HPDE6-E6E7 (cell line): ENCODE results near the gene CASP4.
A peak's percentile ranks its signal among the peaks of the same experiment; 100 is the strongest.
"Not testable (repeated sequence)": the region's sequence is repeated elsewhere in the genome, so short reads cannot be mapped to it uniquely, and the experiment has no call there.

Experiments used
- DNase-seq: peaks from one replicate; pipeline ENCODE4 v3.0.0; 2011; ENCODE audit warnings: missing footprints; ENCODE audit errors: extremely low spot score

The CASP4 gene

GRCh38 chr11:104956528-104956927, 11.8 kb downstream of the CASP4 start:
- DNase-seq = no peak

DNA sequence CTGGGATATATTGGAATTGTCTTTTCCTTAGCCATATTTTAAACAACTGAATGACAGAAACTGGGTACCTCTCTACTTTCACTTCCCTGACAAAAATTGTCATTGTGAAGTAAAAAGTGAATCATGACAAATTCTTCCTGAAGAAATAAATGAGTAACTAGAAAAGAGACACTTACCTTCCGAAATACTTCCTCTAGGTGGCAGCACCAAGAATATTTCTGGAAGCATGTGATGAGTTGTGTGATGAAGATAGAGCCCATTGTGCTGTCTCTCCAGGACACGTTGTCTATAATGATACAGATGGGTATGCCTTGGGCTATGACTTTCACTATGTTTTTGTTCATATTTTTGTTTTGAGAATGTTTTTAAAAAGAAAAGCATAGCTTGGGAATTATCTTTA, 21.5 kb downstream of the CASP4 start:
- DNase-seq = peak; percentile 25

GRCh38 chr11:104944076-104944475, 24.3 kb downstream of the CASP4 start:
- DNase-seq = no peak

GRCh38 chr11:104943561-104943960, 24.8 kb downstream of the CASP4 start:
- no peak for DNase-seq

GRCh38 chr11:104934594-104934993, 33.8 kb downstream of the CASP4 start:
- DNase-seq = no peak

DNA sequence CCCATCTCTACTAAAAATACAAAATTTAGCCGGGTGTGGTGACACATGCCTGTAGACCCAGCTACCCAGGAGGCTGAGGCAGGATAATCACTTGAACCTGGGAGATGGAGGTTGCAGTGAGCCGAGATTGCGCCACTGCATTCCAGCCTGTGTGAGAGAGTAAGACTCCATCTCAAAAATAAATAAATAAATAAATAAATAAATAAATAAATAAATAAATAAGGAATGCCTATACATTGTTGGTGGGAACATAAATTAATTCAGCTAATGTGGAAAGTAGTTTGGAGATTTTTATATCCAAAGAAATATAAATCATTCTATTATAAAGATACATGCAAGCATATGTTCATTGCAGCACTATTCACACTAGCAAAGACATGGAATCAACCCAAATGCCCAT, 34.3 kb downstream of the CASP4 start:
- DNase-seq = not testable (repeated sequence)

- no peak for DNase-seq
These were observed 39.6 kb downstream of the CASP4 start for GRCh38 chr11:104928811-104929210.

GRCh38 chr11:104926771-104927611, 41.4 kb downstream of the CASP4 start:
- no peak for DNase-seq

DNA sequence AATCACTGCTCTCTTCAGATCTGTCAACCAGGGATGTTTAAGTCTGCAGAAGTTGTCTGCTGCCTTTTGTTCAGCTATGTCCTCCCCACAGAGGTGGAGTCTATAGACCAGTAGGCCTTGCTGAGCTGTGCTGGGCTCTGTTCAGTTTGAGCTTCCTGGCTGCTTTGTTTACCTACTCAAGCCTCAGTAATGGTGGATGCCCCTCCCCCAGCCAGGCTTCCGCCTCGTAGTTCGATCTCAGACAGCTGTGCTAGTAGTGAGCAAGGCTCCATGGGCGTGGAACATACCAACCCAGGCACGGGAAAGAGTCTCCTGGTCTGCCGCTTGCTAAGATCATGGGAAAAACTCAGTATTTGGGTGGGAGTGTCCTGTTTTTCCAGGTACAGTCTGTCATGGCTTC, 42.5 kb downstream of the CASP4 start:
- no peak for DNase-seq

DNA sequence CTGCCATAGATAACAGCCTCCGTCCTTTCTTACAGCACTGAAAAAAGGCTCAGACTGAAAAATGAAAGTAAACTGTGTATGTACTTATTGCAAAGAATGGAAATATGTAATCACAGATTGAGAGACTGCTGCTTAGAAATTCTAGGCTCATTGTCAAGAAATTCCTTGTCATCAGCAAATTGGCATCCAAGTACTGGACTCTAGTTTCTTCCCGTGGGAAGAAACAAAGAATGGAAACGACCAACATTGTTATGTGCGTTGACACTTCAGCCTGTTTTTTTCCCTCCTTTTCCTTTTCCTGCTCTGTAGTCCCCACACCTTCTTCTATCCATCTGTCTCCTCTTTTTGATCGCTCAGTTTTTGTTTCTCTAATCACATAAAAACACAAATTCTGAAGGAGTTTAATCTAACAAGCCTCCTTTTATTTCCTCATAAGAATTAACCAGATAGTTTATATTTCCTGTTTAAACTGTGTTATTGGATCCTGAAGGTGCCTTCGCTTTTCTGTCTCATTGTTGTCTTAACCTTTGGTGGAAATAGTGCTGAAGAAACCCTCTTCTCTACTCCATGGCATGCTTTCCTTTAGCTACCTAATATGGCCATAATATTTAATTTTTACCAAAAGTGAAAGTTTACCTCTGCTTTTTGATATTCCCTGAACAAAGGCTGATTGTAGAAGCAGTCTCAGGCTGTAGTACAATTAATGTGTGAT, 50.1 kb downstream of the CASP4 start:
- no peak for DNase-seq

GRCh38 chr11:104917271-104918112, 50.9 kb downstream of the CASP4 start:
- DNase-seq = no peak

DNA sequence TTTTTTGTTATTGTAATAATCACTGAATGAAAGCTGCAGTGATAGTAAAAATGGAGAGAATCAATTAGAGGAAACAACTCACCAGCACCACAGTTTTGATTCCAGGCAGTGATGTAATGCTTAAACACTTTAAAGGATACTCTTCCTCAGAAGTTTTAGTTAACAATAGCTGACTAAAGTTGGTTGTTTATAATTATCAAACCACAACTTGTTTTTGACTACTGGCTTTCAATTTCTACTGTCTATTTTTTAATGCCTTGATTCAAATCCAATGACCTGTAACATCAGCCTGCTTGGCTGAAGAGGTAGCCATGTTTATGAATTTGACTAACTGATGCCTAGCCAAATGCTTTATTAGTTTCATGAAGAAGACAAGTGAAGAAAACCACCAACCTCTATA, 51.9 kb downstream of the CASP4 start:
- DNase-seq = no peak

- DNase-seq = no peak
These were observed 56.3 kb downstream of the CASP4 start for GRCh38 chr11:104912102-104912501.

DNA sequence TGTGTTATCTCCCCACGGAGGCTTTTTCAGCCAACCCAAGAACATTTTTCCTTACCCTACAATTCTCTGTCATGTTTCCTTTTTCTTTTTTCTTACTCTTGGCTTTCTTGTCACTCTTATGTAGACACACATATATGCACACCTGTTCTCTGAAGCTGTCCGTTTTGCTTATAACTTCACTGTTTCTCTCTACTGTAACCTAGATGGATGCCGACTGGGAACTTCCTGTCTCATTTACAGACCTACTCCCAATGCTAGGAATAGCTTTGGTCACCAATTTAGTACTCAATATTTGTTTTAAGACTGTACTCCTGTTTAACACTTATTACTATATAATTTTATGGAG, 60.2 kb downstream of the CASP4 start:
- no peak for DNase-seq

GRCh38 chr11:104907521-104908185, 60.7 kb downstream of the CASP4 start:
- DNase-seq = no peak

DNA sequence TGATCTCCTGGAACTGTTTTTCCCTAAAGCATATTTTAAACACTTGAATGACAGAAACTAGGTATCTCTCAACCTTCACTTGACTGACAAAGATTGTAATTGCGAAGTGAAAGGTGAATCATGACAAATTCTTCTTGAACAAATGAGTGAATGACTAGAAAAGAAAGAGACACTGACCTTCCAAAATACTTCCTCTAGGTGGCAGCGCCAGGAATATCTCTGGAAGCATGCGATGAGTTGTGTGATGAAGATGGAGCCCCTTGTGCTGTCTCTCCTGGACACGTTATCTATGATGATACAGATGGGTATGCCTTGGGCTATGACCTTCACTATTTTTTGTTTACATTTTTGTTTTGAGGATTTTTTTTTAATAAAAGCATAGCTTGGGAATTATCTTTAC, 63.1 kb downstream of the CASP4 start:
- no peak for DNase-seq

DNA sequence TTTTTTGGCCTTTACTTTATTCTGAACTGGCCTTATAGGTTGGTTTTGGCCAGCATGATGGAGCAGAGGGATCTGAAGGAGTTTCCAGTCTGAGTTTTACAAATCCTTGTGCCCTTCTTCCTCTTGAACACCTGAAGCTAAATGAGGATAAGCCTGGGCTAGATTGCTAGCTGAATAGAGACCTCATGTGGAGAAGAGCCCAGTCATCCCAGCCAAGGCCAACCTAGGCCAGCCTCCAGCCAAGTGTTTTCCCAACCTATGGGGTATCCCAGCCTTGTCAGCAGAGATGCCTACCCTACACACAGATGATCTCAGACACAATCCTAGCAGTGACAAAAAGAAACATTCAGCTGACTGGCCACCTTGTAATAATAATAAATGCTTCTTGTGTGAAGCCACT, 69.1 kb downstream of the CASP4 start:
- DNase-seq = no peak

GRCh38 chr11:104898685-104899013, 69.7 kb downstream of the CASP4 start:
- DNase-seq = no peak

GRCh38 chr11:104897891-104898684, 70.3 kb downstream of the CASP4 start, which contains the start of gene CASP12:
CASP12 (minus strand) TSS chr11:104898460.
- DNase-seq = no peak

- no peak for DNase-seq
These were observed 72.7 kb downstream of the CASP4 start for GRCh38 chr11:104895634-104896033.

- DNase-seq = no peak
These were observed 74.5 kb downstream of the CASP4 start for GRCh38 chr11:104893876-104894275.
